Activated naive CD8-positive, alpha-beta T cell treated with anti-CD3 and anti-CD28 coated beads, Interleukin-2, amount 10 ng/mL, durations not matched to agents 7 days and 5 days (primary cell): ENCODE results near the gene PTPRN2. TPM values are rescaled to one million over a fixed set of nuclear protein-coding genes. Genes with fewer than 3 reads are reported as not detected.

ENCODE experiments used
- ATAC-seq: fragments of 150-1000 bp; cut with Tn5 transposase; one replicate; pipeline ENCODE4 v1.10.0; 2021; ENCODE audit warnings: low read depth, moderate library complexity
- POLR2A ChIA-PET: fragments of 350-600 bp; sonication (Branson Sonifier 250); formaldehyde crosslinking; loops from one replicate; lab custom pipeline; 2021; ENCODE audit warnings: antibody characterized with exemption; lab: Charles Lee
- DNase-seq: peaks from one replicate; pipeline ENCODE4 v3.0.0; 2021
- H3K27ac Mint-ChIP-seq: one replicate; pipeline ENCODE4 v1.8.0; 2022; ENCODE audit warnings: mild to moderate bottlenecking, mixed read lengths
- H3K27me3 Mint-ChIP-seq: one replicate; pipeline ENCODE4 v1.8.0; 2022; ENCODE audit warnings: mild to moderate bottlenecking, moderate library complexity, mixed read lengths
- H3K36me3 Mint-ChIP-seq: one replicate; pipeline ENCODE4 v1.8.0; 2021; ENCODE audit warnings: mild to moderate bottlenecking, mixed read lengths
- H3K4me1 Mint-ChIP-seq: one replicate; pipeline ENCODE4 v1.8.0; 2021; ENCODE audit warnings: mixed read lengths
- H3K4me3 Mint-ChIP-seq: one replicate; pipeline ENCODE4 v1.8.0; 2022; ENCODE audit warnings: mild to moderate bottlenecking, moderate library complexity, mixed read lengths
- H3K9me3 Mint-ChIP-seq: one replicate; pipeline ENCODE4 v1.8.0; 2021; ENCODE audit warnings: mixed read lengths
- total RNA-seq, 2 experiments: library from RNA; stranded (reverse); gene quantifications; one replicate each; pipeline ENCODE4 v1.2.3, GENCODE V29; 2021

Gene PTPRN2
- total RNA-seq, 2 experiments from 2014 or later: 4.5 to 4.9 TPM

GRCh38 chr7:157586426-157586955 is 1001.1 kb downstream of the PTPRN2 start:
- peaks cover 60% of the 10 kb centered on the region for H3K27me3 Mint-ChIP-seq
- POLR2A ChIA-PET: no interaction called here

GRCh38 chr7:157585113-157585861 is 1002.3 kb downstream of the PTPRN2 start:
- H3K27ac Mint-ChIP-seq: peak overlapping the region; percentile 47
- peak overlapping the region; percentile 76 for H3K4me3 Mint-ChIP-seq
- no peaks in the 10 kb centered on the region for H3K9me3 Mint-ChIP-seq
- H3K27me3 Mint-ChIP-seq: peaks cover 60% of the 10 kb centered on the region
- DNase-seq: no peak
- peaks cover 8% of the 10 kb centered on the region for H3K4me1 Mint-ChIP-seq
- peaks cover 1% of the 10 kb centered on the region for H3K36me3 Mint-ChIP-seq
- ATAC-seq: peak; percentile 47
- POLR2A ChIA-PET: no interaction called here

More at GRCh38 chr7:157586426-157586955, 1001.1 kb downstream of the PTPRN2 start:
- no peak for DNase-seq
- Mint-ChIP-seq H3K4me1 (peaks cover 8% of the 10 kb centered on the region), H3K27ac (no peak overlapping the region), H3K4me3 (no peak overlapping the region), H3K9me3 (no peaks in the 10 kb centered on the region), H3K36me3 (peaks cover 1% of the 10 kb centered on the region)
- no peak for ATAC-seq

- POLR2A ChIA-PET: interaction anchor here (0.6 kb wide), 1 partner anchor 136 kb away, joined by 3 read pairs; no protein-coding TSS in a partner anchor
- H3K4me1 Mint-ChIP-seq: peaks cover 8% of the 10 kb centered on the region
- no peak overlapping the region for H3K4me3 Mint-ChIP-seq
- DNase-seq (no peak), ATAC-seq (no peak)
- peaks cover 52% of the 10 kb centered on the region for H3K27me3 Mint-ChIP-seq
- H3K36me3 Mint-ChIP-seq: peaks cover 1% of the 10 kb centered on the region
- H3K9me3 Mint-ChIP-seq: no peaks in the 10 kb centered on the region
- H3K27ac Mint-ChIP-seq: no peak overlapping the region
Observed at GRCh38 chr7:157584420-157584819, 1003.2 kb downstream of the PTPRN2 start.

- DNase-seq: no peak
- no peak overlapping the region for H3K27ac Mint-ChIP-seq
- no peak for ATAC-seq
- peaks cover 8% of the 10 kb centered on the region for H3K4me1 Mint-ChIP-seq
- H3K4me3 Mint-ChIP-seq: no peak overlapping the region
- POLR2A ChIA-PET: no interaction called here
- peaks cover 1% of the 10 kb centered on the region for H3K36me3 Mint-ChIP-seq
- peaks cover 44% of the 10 kb centered on the region for H3K27me3 Mint-ChIP-seq
- H3K9me3 Mint-ChIP-seq: no peaks in the 10 kb centered on the region
Observed at GRCh38 chr7:157581740-157582139, 1005.9 kb downstream of the PTPRN2 start.

DNA sequence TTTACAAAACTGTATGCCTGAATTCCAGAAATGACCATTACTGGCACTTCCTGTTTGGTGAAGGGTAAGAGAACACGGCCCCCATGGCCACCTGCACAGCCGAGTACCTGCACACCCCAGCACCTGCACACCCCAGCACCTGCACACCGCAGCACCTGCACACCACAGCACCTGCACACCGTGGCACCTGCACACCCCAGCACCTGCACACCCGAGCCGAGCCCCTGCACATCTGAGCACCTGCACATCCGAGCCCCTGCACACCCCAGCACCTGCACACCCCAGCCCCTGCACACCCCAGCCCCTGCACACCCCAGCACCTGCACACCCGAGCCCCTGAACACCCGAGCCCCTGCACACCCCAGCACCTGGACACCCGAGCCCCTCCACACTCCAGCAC is 1007.3 kb downstream of the PTPRN2 start:
- peaks cover 1% of the 10 kb centered on the region for H3K36me3 Mint-ChIP-seq
- POLR2A ChIA-PET: no interaction called here
- peaks cover 36% of the 10 kb centered on the region for H3K27me3 Mint-ChIP-seq
- no peak for ATAC-seq
- no peak overlapping the region for H3K27ac Mint-ChIP-seq
- no peaks in the 10 kb centered on the region for H3K9me3 Mint-ChIP-seq
- no peak for DNase-seq
- no peak overlapping the region for H3K4me3 Mint-ChIP-seq
- peaks cover 13% of the 10 kb centered on the region for H3K4me1 Mint-ChIP-seq

GRCh38 chr7:157579425-157579824 is 1008.2 kb downstream of the PTPRN2 start:
- H3K4me3 Mint-ChIP-seq: no peak overlapping the region
- H3K36me3 Mint-ChIP-seq: no peaks in the 10 kb centered on the region
- peaks cover 34% of the 10 kb centered on the region for H3K27me3 Mint-ChIP-seq
- POLR2A ChIA-PET: no interaction called here
- ATAC-seq (no peak), DNase-seq (no peak)
- no peaks in the 10 kb centered on the region for H3K9me3 Mint-ChIP-seq
- no peak overlapping the region for H3K27ac Mint-ChIP-seq
- H3K4me1 Mint-ChIP-seq: peaks cover 12% of the 10 kb centered on the region

GRCh38 chr7:157577796-157578339 is 1009.8 kb downstream of the PTPRN2 start:
- Mint-ChIP-seq H3K27me3 (peaks cover 28% of the 10 kb centered on the region), H3K36me3 (no peaks in the 10 kb centered on the region), H3K9me3 (no peaks in the 10 kb centered on the region), H3K27ac (no peak overlapping the region), H3K4me1 (peaks cover 19% of the 10 kb centered on the region), H3K4me3 (no peak overlapping the region)
- DNase-seq (no peak), ATAC-seq (no peak)
- POLR2A ChIA-PET: no interaction called here

DNA sequence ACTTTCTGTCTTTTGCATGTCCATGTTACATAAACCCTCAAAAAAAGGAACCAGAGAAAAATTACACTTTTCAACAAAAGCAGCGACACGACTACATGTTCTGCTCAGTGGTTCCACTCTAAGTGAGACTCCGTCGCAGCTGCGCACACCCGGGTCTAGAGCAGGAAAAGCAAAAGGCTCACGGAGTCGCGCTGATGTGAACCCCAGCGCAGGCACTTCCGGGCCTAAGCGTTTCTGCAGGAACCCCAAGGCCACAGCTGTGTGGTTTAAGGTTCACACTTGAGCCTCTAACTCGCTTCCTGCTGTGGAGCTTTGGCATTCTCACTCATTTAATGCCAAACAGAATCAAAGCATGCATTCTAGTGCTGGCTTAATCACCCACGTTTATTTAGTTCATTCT is 1010.6 kb downstream of the PTPRN2 start:
- peaks cover 23% of the 10 kb centered on the region for H3K27me3 Mint-ChIP-seq
- H3K27ac Mint-ChIP-seq: peak overlapping the region; percentile 81
- peak overlapping the region; percentile 78 for H3K4me3 Mint-ChIP-seq
- H3K9me3 Mint-ChIP-seq: no peaks in the 10 kb centered on the region
- peaks cover 19% of the 10 kb centered on the region for H3K4me1 Mint-ChIP-seq
- POLR2A ChIA-PET: interaction anchor here (1.4 kb wide), 1 partner anchor 106 kb away, joined by 3 read pairs; no protein-coding TSS in a partner anchor
- no peaks in the 10 kb centered on the region for H3K36me3 Mint-ChIP-seq
- DNase-seq (no peak), ATAC-seq (no peak)

- Mint-ChIP-seq H3K4me1 (peaks cover 19% of the 10 kb centered on the region), H3K27ac (peak overlapping the region; percentile 81), H3K9me3 (no peaks in the 10 kb centered on the region), H3K36me3 (no peaks in the 10 kb centered on the region), H3K4me3 (peak overlapping the region; percentile 78), H3K27me3 (peaks cover 20% of the 10 kb centered on the region)
- POLR2A ChIA-PET: interaction anchor here (1.4 kb wide), 1 partner anchor 105 kb away, joined by 3 read pairs; no protein-coding TSS in a partner anchor
- ATAC-seq (peak; percentile 84), DNase-seq (peak; percentile 65)
Observed at GRCh38 chr7:157576415-157576814, 1011.2 kb downstream of the PTPRN2 start.

- peak overlapping the region; percentile 81 for H3K27ac Mint-ChIP-seq
- DNase-seq (no peak), ATAC-seq (no peak)
- peaks cover 19% of the 10 kb centered on the region for H3K4me1 Mint-ChIP-seq
- no peaks in the 10 kb centered on the region for H3K9me3 Mint-ChIP-seq
- H3K27me3 Mint-ChIP-seq: peaks cover 20% of the 10 kb centered on the region
- peak overlapping the region; percentile 78 for H3K4me3 Mint-ChIP-seq
- POLR2A ChIA-PET: interaction anchor here (1.4 kb wide), 1 partner anchor 105 kb away, joined by 3 read pairs; no protein-coding TSS in a partner anchor
- H3K36me3 Mint-ChIP-seq: no peaks in the 10 kb centered on the region
Observed at GRCh38 chr7:157575777-157576176, 1011.8 kb downstream of the PTPRN2 start.

DNA sequence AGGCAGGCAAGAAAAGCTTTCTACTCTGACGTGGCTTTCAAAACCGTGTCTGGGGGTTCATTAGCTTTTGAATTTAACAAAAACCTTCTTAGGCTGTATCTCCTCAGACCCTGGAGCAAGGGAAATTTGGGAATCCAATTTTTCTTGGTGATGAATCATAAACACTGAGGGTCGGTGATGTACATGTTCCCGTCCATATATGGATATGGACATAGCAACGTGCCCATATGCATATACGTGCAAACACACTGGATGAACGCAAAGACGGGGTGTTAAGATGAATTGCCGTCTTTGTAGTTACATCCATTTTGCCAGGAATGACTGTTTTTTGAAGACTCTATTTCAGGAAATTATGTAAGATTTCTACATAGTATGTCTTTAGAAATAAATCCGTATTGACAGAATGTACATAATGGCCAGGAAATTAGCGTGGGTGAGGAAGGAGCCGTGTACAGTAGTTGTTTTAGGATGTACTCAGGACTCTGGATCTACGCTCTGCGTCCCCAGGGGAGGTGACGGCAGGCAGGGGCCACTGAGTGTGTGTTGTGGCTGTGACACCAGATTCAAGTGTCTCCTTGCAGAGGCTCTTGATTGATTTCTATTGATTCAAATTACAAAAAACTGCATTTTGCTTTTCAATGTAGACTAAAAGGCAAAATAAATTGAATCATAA is 1012.6 kb downstream of the PTPRN2 start:
- no peaks in the 10 kb centered on the region for H3K9me3 Mint-ChIP-seq
- POLR2A ChIA-PET: no interaction called here
- peaks cover 25% of the 10 kb centered on the region for H3K4me1 Mint-ChIP-seq
- no peak for DNase-seq
- H3K27me3 Mint-ChIP-seq: peaks cover 20% of the 10 kb centered on the region
- H3K36me3 Mint-ChIP-seq: no peaks in the 10 kb centered on the region
- ATAC-seq: no peak
- no peak overlapping the region for H3K27ac Mint-ChIP-seq
- H3K4me3 Mint-ChIP-seq: no peak overlapping the region

GRCh38 chr7:157574120-157574825 is 1013.4 kb downstream of the PTPRN2 start:
- Mint-ChIP-seq H3K4me3 (no peak overlapping the region), H3K27me3 (peaks cover 19% of the 10 kb centered on the region), H3K4me1 (peaks cover 31% of the 10 kb centered on the region), H3K36me3 (no peaks in the 10 kb centered on the region), H3K27ac (no peak overlapping the region), H3K9me3 (no peaks in the 10 kb centered on the region)
- POLR2A ChIA-PET: no interaction called here
- no peak for ATAC-seq
- no peak for DNase-seq

- peaks cover 38% of the 10 kb centered on the region for H3K4me1 Mint-ChIP-seq
- DNase-seq (no peak), ATAC-seq (no peak)
- POLR2A ChIA-PET: no interaction called here
- H3K4me3 Mint-ChIP-seq: no peak overlapping the region
- H3K36me3 Mint-ChIP-seq: no peaks in the 10 kb centered on the region
- H3K27ac Mint-ChIP-seq: no peak overlapping the region
- peaks cover 17% of the 10 kb centered on the region for H3K27me3 Mint-ChIP-seq
- no peaks in the 10 kb centered on the region for H3K9me3 Mint-ChIP-seq
Observed at GRCh38 chr7:157573244-157573643, 1014.4 kb downstream of the PTPRN2 start.
